GM18858 (cell line): ENCODE measurements around the gene ABCA10.
"Not testable (repeated sequence)": the region's sequence is repeated elsewhere in the genome, so short reads cannot be mapped to it uniquely, and the experiment has no call there.

ENCODE experiments used
- ATAC-seq: cut with Tn5 transposase; IDR thresholded peaks from one replicate; pipeline ENCODE4 v1.9.1; 2021; ENCODE audit not compliant: unreplicated experiment

Gene ABCA10

DNA sequence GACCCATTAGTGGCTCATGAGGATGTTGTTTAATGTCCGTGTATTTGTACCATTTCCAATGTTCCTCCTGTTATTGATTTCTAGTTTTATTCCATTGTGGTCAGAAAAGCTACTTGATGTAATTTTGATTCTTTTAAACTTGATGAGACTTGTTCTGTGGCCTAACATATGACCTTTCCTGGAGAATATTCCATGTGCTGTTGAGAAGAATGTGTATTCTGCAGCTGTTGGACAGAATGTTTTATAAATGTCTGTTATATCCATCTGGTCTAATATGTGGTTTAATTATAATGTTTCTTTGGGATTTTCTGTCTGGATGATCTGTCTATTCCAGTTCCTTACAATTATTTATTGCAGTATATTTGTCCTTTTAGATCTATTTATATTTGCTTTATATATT is 2.9 kb upstream of the ABCA10 start:
- no peak for ATAC-seq

DNA sequence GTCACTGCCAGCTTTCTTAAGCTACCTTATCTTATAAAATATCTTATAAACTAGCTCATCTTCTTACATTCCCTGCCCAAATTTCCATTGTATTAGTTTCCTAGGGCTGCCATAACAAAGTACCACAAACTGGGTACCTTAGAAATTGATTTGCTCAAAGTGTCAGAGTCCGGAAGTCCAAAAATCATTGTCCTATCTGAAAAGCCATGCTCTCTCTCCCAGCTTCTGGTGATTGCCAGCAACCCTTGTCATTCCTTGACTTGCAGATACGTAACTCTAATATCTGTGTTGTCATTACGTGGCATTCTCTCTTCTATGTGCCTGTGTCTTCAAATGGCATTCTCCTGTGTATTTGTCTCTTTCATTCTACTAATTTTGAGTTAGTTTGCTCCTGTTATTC is 2.3 kb upstream of the ABCA10 start:
- ATAC-seq = no peak

DNA sequence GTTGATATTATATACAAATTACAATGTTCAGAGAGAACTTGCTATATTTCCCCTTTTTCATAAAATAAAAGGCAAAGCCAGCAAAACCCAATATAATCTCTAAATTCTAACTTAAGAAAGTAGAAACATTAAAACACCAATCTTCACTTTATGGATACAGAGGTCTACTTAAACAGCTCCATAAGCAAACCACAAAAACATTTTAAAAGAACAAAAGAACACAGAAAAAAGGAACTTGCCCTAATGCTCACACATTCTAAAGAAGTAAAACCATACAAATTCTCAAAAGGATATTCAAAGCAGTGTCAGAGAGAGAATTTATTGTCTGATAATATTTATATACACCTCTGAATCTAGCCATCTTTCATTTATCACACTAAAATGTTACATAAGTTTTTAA is 606 bp downstream of the ABCA10 start:
- no peak for ATAC-seq

DNA sequence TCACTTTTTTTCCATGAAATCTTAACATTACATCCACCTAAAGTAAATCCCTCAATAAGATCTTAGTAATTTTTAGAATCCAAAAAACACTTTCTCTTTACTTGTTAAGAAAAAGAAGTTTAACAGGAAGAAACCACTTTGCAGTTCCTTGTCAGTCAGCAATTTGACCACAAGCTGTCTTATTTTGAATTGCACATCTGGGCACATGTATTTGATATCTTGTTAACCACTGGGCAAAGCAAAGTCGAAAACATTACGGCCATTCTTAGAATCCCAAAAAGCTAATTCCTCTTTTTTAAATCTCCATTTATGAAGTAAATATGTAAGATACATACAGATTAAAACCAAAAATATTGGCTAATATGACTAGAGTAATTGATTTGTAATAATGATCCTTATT is 1.1 kb downstream of the ABCA10 start:
- ATAC-seq = no peak

DNA sequence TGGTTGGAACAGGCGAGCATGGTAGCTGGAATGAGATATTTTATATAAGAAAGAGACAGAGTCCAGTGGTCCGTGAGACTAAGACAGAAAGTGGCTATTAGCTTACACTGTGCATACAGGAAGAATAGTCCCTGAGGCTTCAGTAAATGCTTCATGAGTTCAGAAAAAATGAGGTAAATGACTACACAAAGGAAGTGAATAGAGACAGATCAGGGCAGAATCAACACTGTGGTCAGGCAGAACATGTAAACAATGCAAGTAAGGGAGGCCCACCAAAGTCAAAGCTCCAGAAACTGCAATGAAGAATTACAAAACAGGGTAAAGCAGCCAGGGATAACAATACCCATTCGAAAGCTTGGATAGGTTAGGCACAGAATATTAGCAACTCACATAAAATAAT is 4.8 kb downstream of the ABCA10 start:
- ATAC-seq = peak; percentile 99

DNA sequence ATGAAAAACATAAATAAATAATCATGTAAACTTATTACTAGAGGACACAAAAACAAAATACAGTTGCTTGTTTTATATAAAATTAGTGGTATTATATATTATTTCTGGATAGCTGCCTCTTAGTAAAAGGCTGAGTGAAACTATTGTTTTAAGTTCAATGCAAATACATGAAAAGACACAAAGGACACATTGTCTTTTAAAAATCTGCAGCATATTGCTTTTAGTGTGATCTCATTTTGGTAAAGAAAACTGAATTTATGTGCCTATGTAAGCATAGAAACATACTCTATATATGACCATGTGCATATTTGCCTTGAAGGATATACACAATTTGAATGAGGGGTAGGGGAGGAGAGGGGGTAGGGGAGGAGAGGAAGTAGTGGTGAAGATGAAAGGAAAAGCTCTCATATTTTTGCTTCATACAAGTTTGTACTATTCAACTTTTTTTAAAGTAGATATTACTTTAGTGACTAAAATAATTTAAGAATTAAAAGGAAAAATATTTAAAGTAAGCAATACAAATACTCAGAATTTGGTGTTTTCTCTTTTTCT is 5.8 kb downstream of the ABCA10 start:
- no peak for ATAC-seq

DNA sequence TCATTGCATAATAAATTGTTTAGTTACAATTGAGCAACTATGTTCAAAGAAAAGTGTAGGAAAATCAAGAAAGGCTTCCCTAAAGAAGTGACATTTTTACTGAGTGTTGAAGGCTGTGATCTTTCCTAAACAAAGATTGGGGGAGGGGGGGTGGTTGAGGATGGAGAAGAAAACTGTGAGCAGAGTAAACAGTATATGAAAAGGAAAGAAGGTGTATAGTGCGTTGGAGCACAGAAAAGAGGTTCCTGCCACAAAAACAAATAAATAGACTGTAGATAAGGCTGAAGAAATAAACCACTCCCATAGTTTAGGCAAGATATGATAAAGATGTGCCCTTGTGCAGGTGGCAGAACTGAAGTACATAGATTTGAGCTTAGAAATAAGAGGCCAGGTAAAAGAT is 8.5 kb downstream of the ABCA10 start:
- ATAC-seq = no peak

DNA sequence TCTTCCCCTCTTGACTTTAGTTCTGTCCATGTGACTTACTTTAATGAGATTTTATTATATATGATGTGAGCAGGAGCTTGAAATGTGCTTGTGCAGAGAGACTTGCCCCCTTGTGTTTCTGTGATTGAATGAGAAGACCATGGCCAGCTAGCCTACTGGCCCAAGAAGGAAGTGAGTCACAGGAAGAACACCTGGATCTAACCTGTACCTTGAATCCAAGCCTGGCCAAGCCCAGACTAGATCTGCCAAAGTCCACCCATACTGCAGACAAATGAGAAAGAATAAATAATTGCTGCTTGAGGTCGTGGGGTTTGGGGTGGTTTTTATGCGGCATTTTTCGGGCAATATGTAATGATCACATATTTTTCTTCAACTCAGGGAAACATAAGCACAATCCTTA is 9.6 kb downstream of the ABCA10 start:
- no peak for ATAC-seq

DNA sequence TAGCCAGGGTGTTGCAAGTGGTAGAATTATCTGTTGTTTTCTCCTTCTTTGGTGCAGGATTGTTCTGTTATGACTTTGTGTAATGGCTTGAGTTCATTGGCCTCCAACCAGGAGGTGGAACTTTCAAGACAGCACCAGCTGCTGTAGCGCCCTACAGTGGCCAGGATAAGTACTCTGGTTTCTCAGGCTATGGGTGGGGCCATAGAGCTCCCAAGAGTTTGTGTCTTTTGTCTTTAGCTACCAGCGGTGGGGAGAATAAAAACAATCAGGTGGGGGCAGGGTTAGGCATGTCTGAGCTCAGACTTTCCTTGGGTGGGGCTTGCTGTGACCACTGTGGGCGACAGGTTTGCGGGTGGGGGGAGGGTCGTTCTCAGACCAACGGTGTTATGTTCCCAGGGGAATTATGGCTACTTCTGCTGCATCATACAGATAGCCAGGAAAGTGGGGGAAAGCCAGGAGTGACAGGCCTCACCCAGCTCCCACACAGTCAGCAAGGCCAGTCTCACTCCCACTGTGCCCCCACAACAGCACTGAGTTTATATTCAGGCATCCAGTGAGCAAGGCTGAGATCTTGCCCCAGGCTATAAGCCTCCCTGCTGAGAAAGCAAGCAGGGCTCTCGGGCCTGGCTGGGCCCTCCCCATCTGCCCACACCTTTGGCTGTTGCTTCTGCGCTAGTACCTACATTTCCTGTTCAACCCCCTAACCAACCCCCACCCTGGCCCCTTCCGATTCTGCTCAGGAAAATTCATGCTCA is 15.4 kb downstream of the ABCA10 start:
- ATAC-seq = no peak

DNA sequence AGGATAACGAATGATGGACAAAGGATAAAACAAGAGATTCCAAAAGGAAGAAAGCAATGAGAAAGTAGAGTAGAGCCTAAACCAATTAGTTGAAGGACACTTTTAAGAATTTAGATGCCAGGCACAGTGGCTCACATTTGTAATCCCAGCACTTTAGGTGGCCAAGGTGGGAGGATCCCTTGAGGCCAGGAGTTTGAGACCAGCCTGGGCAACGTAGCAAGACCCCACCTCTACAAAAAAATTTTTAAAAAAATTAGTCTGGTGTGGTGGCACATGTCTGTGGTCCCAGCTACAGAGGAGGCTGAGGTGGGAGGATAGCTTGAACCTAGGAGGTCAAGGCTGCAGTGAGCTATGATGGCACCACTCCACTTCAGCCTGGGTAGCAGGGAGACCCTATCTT is 20.0 kb downstream of the ABCA10 start:
- no peak for ATAC-seq

DNA sequence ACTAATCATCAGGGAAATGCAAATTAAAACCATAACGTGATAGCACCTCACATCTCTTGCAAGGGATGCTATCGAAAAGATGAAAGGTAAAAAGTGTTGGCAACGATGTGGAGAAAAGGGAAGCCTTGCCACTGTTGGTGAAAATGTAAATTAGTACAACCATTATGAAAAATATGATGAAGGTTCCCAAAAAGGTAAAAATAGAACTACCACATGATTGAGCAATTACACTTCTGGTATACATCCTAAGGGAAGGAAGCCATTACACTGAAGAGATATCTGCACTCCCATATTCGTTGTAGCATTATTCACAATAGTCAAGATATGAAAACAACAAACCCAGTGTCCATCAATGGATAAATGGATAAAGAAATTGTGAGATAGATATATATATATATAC is 21.5 kb downstream of the ABCA10 start:
- ATAC-seq = no peak

DNA sequence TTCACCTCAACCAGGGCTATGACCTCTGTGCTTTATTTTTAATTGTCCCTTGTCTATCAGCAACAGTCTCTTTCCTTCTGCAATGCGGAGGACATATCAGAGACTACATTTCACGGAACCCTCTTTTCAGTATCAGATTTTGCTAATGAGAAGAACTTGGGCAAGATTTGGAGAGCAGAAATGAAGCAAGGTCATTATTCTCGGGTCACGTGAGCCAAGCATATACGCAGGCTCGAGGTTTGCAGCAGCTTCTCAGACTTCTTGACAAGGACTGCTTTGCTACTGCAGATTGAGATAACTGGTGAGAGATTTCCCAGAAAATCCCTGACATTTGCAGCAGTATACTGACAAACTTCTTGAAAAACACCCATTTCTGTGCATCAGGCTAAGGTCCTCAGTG is 30.4 kb downstream of the ABCA10 start:
- no peak for ATAC-seq

DNA sequence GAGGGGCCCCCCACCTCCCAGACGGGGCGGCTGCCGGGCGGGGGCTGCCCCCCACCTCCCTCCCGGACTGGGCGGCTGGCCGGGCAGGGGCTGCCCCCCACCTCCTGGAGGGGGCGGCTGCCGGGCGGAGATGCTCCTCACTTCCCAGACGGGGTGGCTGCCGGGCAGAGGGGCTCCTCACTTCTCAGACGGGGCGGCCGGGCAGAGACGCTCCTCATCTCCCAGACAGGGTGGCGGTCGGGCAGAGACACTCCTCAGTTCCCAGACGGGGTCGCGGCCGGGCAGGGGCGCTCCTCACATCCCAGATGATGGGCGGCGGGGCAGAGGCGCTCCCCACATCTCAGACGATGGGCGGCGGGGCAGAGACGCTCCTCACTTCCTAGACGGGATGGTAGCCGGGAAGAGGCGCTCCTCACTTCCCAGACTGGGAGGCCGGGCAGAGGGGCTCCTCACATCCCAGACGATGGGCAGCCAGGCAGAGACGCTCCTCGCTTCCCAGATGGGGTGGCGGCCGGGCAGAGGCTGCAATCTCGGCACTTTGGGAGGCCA is 32.4 kb downstream of the ABCA10 start:
- ATAC-seq = not testable (repeated sequence)

DNA sequence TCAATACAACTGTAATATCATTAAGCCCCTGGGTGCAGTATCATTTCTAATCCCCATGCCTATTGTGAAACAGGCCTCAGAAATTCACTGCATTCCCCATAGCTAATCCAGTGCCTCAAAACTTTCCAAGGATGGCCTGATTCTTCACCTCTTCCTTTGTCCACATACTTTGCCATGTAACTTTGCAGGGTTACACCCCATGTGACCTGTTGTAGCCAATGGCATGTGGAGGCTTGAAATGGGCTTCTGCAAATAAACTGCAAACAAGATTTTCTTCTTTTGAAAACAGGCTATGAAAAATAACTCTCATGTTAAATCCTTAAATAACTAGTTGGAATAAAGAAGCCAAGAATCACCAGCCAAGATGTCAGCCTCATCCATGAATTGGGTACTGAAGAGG is 35.9 kb downstream of the ABCA10 start:
- ATAC-seq = no peak

DNA sequence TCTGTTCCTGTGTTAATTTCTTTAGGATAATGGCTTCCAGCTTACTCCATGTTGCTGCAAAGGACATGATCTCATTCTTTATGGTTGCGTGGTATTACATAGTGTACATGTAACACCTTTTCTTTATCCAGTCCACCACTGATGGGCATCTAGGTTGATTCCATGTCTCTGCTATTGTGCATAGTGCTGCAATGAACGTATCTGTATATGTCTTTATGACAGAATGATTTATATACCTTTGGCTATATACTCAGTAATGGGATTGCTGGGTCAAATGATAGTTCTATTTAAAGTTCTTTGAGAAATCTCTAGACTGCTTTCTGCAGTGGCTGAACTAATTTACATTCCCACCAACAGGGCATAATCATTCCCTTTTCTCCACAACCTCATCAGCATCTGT is 39.8 kb downstream of the ABCA10 start:
- ATAC-seq = no peak

DNA sequence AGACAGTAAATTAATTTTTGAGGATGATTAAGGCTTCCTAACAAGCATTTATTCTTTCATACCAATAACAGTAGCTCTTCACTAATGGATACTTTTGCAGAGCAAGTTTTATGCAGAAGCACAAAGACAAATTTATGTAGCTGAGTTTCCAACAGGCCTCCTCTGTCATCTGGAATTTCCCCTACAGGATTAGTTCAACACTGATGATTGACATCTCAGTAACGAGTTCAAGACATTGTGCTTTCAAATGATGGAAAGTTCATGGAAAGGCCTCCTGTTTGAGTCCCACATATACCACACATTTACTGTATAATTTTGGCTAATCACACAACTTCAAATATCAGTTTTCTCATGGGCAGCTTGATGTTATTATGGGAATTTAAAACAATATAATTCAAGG is 40.6 kb downstream of the ABCA10 start:
- no peak for ATAC-seq

DNA sequence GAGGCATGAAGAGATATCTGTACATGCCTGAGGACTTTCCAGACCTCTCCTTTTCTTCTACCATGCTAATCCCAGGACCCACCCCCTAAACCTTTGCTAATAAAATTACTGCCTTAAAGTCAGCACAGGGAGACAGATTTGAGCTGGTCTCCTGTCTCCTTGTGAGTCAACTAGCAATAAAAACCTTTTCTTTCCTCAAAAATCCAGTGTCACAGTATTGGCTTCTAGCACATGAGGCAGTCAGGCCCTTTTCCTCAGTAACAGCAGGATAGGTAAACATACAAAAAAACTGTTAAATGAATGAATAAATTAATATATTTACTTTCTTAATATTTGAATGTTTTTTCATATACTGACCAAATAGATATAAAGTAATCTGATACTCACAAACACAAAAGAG is 41.3 kb downstream of the ABCA10 start:
- ATAC-seq = no peak

DNA sequence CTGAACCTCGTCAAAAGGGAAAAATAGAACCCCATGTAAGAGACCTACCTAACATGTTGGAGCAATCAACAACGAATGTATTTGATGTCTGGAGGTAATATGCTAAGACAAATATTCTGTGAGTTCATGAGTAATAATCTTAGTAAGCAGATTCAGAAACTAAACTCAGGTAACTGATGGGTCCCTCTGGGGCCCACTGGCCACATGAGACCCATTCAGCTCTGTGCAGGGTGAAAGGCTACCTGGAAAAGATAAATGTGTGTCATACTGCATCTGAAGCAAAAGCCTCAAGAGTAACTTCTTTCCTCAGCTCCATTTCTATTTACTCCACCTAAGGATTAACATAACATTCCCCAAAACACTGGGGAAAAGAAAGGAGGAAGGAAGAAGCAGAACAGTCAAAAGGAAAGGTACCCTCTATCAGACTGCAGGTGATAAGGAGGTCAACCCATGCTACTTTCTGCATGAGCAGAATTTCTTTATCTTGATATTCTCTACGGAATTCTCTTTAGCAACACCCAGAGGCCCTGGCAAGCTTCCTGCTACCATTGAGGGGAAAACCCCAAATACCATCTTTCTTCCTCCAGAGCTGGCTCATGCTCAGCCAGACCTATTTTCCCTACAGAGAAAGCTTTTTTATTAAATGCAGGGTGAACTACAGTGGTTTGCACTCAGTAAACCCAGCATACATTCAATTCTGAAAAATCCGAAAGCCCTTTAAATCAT is 49.2 kb downstream of the ABCA10 start:
- ATAC-seq = no peak

DNA sequence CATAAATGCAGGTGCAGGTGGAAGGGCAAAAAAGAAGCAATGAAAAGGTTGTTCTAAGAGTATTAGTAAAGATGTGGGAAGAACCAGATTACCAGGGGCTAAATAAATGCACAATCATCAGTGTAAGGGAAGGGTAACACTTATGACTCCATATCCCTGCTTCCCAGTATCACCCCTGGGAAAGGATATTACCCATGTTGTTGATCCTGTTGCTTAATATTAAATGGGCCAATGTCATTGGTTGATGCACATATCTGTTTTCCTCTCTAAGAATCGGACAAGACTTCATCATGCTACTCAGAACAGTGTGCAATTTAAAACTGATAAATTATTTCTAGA is 52.2 kb downstream of the ABCA10 start:
- no peak for ATAC-seq

DNA sequence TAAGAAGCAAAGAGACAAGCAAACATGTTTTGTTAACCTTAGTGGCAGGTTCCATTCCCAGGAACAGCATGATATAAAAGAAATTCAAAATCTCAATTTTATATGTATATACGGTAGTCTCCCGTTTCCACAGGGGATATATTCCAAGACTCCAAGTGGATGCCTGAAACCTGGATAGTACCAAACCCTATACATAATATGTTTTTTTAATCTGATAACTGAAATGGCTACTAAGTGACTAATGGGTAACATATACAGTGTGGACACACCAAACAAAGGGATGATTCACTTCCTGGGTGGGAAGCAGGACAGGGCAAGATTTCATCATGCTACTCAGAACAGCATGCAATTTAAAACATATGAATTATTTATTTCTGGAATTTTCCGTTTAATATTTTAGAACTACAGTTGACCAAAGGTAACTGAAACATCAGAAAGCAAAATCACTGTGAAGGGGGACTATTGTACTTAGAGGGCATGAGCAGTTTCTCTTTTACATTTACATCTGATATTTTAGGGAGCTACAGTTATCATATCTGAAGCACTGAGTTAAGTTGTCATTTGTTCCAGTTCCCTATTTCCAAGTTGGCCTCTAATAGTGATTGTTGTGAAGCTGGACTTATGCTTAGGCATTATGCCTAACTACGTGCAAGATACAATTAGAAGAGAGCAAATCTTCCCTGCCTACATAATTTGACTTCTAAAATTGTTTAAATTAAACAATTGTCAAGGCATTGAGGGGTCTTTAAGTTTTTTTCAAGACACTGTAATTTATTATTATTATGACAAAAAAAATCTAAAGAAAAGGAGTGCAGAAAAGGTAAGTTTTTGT is 52.8 kb downstream of the ABCA10 start:
- ATAC-seq = no peak

DNA sequence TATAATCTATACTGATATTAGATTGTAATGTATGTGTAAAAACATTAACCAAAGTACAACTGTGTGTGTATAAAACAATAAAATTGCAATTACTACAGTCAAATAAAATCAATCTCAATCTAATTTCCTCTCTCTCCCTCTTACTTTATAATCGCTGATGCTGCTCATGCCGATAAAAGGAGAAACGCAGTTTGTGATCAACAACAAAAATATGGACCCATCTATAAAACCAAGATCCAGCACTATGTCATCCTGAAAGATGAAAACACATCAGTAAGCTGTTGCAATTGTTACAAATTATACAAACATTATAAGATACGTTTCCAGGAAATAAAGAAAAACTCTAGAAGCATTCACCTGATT is 53.4 kb downstream of the ABCA10 start:
- no peak for ATAC-seq

DNA sequence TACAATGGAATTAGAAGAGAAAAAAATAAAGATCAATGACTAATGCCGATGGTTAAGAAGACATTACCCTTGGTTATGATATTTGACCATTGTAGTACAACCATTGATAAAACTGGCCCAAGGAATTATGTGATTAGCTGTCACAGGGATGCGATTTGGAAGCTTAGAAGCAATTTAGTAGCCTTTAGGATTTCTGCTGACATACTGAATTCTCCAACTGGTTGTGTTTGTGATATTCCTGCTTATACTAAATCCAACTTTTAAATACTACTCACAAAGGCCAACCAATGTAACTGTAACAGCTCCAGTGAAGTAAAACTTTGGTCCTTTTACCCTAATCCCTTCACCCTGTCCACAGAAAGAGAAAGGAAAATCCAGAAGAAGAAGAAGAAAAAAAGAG is 55.5 kb downstream of the ABCA10 start:
- no peak for ATAC-seq
